Ascending aorta (tissue), 2 donors: Measurements from ENCODE around the gene FBXO8. TPM values are rescaled to one million over a fixed set of nuclear protein-coding genes. Genes with fewer than 3 reads are reported as not detected.

ENCODE experiments used
- DNase-seq, 2 donors: peaks; one replicate each; pipeline ENCODE4 v3.0.0-alpha.2; 2019; ENCODE audit warnings: low spot score in 2 of 2
- H3K27ac ChIP-seq, 2 donors: fragments of 200-600 bp; sonication (generic); one replicate each; pipeline ENCODE4 v1.5.1; 2016 to 2017; ENCODE audit warnings: mild to moderate bottlenecking in 1 of 2
- H3K27me3 ChIP-seq: fragments of 200-600 bp; sonication (generic); one replicate; pipeline ENCODE4 v1.5.1; 2017
- H3K36me3 ChIP-seq, 2 donors: fragments of 200-600 bp; sonication (generic); one replicate each; pipeline ENCODE4 v1.5.1; 2016
- H3K4me1 ChIP-seq, 2 donors: fragments of 200-600 bp; sonication (generic); one replicate each; pipeline ENCODE4 v1.5.1; 2016 to 2017; ENCODE audit warnings: mild to moderate bottlenecking in 1 of 2
- H3K4me3 ChIP-seq, 2 donors: fragments of 200-600 bp; sonication (generic); one replicate each; pipeline ENCODE4 v1.5.1; 2016 to 2017; ENCODE audit warnings: mild to moderate bottlenecking in 1 of 2
- H3K9me3 ChIP-seq, 2 donors: fragments of 200-600 bp; sonication (generic); one replicate each; pipeline ENCODE4 v1.5.1; 2016
- intact Hi-C: fragments of 100-400 bp; cut with DNase I; formaldehyde crosslinking; loops from one replicate; pipeline ENCODE4 v1.15.1; 2023
- total RNA-seq: library from RNA; depleted of rRNA; stranded (reverse); fragments of >200 nt; gene quantifications from one replicate; pipeline ENCODE4 v1.1.0, GENCODE V29; 2016
- TF ChIP-seq, protein P1 (sequence below), 3 experiments: fragments of 200-600 bp in 2 of 3; fragments of 450-650 bp in 1 of 3; sonication (generic) in 2 of 3; IDR thresholded peaks; one replicate each; pipeline ENCODE4 v1.5.1; 2016 to 2019; ENCODE audit warnings: antibody characterized with exemption in 3 of 3, mild to moderate bottlenecking in 1 of 3, moderate library complexity in 1 of 3

The FBXO8 gene
- total RNA-seq, 1 donor from 2014 or later = 15.5 TPM

DNA sequence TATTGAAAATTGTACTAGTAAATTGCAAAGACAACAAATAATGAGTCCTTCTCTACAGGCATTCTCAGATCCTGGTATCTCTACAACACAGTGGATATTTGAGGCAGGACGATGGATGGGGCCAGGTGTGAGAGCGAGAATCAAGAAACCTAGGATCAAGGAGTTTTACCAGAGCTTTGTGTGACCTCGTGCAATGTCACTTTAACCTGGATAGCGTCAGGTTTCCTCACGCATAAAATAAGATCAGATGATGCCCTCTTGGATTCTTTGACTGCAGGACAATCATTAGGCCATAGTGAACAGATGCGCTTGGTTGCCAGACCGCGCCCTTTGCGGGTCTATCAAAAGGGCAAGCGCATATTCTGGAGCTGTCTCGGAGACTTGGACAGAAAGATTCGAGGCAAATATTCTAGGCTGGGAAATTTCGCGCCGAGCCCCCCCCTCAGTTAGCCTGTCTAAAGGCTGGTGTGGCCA lies 66.6 kb downstream of the FBXO8 start:
- intact Hi-C loops = no loop called here
- H3K4me3 ChIP-seq = peak overlapping the region in 1 of 2 donors; percentile 67
- no peaks in the 10 kb centered on the region for H3K9me3 ChIP-seq
- DNase-seq = no peak
- TF ChIP-seq, protein P1, sequence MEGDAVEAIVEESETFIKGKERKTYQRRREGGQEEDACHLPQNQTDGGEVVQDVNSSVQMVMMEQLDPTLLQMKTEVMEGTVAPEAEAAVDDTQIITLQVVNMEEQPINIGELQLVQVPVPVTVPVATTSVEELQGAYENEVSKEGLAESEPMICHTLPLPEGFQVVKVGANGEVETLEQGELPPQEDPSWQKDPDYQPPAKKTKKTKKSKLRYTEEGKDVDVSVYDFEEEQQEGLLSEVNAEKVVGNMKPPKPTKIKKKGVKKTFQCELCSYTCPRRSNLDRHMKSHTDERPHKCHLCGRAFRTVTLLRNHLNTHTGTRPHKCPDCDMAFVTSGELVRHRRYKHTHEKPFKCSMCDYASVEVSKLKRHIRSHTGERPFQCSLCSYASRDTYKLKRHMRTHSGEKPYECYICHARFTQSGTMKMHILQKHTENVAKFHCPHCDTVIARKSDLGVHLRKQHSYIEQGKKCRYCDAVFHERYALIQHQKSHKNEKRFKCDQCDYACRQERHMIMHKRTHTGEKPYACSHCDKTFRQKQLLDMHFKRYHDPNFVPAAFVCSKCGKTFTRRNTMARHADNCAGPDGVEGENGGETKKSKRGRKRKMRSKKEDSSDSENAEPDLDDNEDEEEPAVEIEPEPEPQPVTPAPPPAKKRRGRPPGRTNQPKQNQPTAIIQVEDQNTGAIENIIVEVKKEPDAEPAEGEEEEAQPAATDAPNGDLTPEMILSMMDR (IDR thresholded peaks at IDR 0.05) = no peak
- H3K36me3 ChIP-seq = no peaks in the 10 kb centered on the region
- H3K4me1 ChIP-seq = peaks cover 0 to 15% of the 10 kb centered on the region in 2 donors
- peaks cover 23% of the 10 kb centered on the region for H3K27me3 ChIP-seq
- H3K27ac ChIP-seq = no peak overlapping the region

DNA sequence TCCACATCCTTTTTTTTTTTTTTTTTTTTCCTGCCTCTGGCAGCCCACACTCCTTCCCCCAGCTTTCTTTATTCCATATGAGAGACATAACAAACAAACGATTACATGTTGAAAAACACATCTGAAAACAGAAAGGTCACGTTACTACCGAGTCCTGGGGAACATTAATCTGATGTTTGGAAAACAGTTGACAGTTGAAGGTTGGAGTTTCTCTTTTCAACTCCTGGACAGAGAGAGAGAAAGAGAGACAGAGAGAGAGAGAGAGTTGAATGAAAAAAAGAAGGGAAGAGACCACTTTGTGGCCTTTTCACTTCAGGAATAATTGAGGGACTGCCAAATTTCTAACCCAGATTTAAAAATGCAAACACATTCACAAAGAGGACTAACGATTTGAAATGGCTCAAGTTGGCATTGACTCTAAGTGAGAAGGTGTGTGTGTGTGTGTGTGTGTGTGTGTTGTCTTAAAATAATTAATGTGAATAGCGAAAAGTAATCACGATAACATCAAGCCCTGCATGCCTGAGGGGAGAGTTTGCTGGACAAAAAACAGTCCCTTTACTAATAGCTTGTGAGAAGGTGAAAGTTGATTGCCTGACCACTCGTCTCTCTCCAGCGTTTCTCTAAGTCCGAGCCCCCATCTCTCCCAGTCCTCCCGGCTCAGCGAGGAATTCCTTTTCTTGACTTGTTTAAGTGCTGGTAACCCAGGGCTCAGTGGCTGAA lies 67.3 kb downstream of the FBXO8 start:
- intact Hi-C loops = no loop called here
- Histone ChIP-seq H3K27ac (no peak overlapping the region), H3K4me1 (peaks cover 0 to 15% of the 10 kb centered on the region in 2 donors), H3K4me3 (no peak overlapping the region), H3K27me3 (peaks cover 23% of the 10 kb centered on the region), H3K36me3 (no peaks in the 10 kb centered on the region), H3K9me3 (no peaks in the 10 kb centered on the region)
- DNase-seq = no peak
- TF ChIP-seq, protein P1 (IDR thresholded peaks at IDR 0.05) = no peak

- Histone ChIP-seq H3K4me3 (no peak overlapping the region), H3K27me3 (peaks cover 23% of the 10 kb centered on the region), H3K27ac (no peak overlapping the region), H3K9me3 (no peaks in the 10 kb centered on the region), H3K36me3 (no peaks in the 10 kb centered on the region), H3K4me1 (peaks cover 0 to 15% of the 10 kb centered on the region in 2 donors)
- intact Hi-C loops = no loop called here
- DNase-seq = no peak
- TF ChIP-seq, protein P1 (IDR thresholded peaks at IDR 0.05) = no peak
Measured at GRCh38 chr4:174215057-174215456, 68.4 kb downstream of the FBXO8 start.

GRCh38 chr4:174214101-174214878 lies 69.2 kb downstream of the FBXO8 start:
- Histone ChIP-seq H3K4me1 (peaks cover 0 to 15% of the 10 kb centered on the region in 2 donors), H3K27me3 (peaks cover 23% of the 10 kb centered on the region), H3K4me3 (peak overlapping the region; percentile 13 to 47), H3K36me3 (no peaks in the 10 kb centered on the region), H3K9me3 (no peaks in the 10 kb centered on the region), H3K27ac (no peak overlapping the region)
- DNase-seq = no peak
- intact Hi-C loops = no loop called here
- TF ChIP-seq, protein P1 (IDR thresholded peaks at IDR 0.05) = no peak

- Histone ChIP-seq H3K9me3 (no peaks in the 10 kb centered on the region), H3K27me3 (peaks cover 23% of the 10 kb centered on the region), H3K4me3 (peak overlapping the region; percentile 13 to 47), H3K4me1 (peaks cover 0 to 15% of the 10 kb centered on the region in 2 donors), H3K27ac (no peak overlapping the region), H3K36me3 (no peaks in the 10 kb centered on the region)
- DNase-seq = no peak
- TF ChIP-seq, protein P1 (IDR thresholded peaks at IDR 0.05) = no peak
- intact Hi-C loops = no loop called here
Measured at GRCh38 chr4:174213731-174214100, 69.8 kb downstream of the FBXO8 start.
